ENCODE data around the gene NR5A1.

Gene NR5A1

DNA sequence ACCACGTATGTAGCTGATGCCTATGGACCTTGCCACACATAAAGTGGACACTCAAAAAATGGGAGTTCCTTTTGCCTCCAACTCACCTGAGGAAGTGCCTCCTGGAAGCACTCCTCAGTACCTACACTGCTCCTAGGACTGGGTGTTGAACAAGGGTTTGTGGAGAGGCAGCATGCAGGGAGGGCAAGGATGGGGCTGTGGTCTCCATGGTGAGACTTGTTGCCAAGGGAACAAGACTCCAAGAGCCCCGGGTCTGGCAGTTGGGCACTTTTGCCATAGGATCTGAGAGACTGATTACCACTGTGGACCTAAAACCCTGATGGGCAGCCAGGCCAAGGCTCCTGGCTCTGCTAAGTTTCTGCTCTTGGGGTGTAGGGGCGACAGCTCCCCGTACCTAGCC lies 6.9 kb upstream of the NR5A1 start:
- no peak for DNase-seq (ENCODE audit: low spot score)

DNA sequence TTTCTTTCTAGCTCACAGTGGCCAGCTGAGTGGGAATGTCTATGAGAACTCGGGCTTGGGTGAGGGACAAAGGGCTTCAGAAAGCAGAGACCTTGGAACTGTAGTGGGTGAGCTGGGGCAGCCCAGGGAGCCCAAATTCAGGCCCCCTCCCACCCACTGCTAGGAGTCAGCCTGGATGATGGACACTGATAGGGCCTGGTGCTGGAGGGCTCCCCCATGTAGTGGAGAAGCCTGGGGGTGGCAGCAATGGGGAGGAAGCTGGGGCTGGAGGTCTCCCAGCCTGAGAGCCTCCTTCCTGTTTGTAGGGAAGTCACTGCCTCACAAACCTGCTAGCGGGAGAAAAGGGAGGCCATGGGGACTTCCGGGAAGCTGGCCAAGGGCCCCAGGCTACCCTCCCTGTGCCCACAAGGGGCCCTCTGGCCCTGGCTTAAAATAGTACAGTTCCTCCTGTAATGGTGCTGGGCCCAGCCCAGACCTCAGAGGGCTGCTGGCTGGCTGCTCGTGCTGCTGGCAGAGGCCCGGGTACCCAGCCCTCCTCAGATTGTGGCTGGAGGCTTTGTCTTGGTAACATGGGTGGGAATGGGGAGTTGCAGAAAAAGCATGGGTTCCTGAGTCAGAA lies 6.3 kb upstream of the NR5A1 start:
- DNase-seq (ENCODE audit: low spot score), result no peak

GRCh38 chr9:124512806-124513204 lies 5.6 kb upstream of the NR5A1 start:
- DNase-seq (ENCODE audit: low spot score), result no peak

DNA sequence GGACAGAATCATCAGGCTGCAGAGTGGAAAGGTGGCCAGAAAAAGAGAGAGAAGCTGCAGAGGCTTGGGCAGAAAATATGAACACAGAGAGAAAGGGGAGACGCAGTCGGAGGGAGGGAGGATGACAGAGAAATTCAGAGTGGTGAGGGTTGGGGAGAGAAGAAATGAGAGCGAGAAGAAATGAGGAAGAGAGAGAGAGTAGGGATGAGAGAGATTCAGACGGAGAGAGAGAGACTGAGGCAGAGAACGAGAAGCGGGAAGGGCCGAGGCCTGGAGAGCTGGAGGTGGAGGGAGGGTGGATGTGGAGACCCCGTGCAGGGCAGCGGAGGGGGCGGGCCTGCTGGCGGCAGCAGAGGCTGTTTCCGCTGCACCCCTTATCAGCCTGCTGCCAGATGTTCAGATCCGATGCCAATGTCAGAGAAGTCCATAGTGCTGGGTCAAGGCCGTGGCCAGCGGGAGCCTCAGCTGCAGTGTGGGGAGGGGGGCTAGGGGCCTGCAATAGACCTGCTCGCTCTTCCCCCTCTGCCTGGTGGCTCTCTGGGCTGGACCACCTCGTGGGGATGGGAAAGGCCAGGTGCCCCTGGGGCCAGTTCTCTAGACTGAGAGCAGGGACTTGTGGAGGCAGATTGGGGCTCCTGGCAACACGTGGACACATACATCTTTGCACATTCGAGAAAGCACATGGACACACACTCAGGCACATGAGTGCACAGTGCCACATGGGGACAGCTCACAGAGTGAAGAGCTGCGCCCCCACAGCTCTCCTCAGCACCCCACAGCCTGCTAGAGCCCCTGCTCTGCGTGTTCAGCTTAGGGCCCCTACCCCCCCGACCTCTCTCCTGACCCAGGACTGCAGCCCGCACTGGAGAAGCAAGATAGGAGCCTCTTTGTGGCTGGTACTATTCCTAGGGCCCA lies 4.9 kb upstream of the NR5A1 start:
- no peak for DNase-seq (ENCODE audit: low spot score)

DNA sequence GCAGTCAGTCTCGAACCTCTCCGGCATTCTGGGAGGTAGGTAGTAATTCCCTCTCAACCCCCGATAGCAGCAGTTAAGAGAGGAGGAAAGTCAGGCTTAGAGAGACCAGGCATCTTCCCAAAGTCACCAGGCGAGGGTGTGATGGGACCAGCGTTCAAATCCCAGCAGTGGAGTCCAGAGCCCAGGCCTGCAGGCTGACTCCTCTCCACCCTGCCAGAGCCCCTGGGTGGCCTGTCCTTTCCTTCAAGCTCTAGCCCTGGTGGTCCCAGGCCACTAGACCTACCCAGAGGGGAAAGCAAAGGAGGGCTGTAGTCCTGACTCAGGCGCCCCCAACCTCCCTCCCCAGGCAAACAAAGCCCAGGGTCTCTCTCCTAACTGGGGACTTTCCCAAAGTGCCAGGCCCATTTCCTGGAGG lies 4.2 kb upstream of the NR5A1 start:
- no peak for DNase-seq (ENCODE audit: low spot score)

DNA sequence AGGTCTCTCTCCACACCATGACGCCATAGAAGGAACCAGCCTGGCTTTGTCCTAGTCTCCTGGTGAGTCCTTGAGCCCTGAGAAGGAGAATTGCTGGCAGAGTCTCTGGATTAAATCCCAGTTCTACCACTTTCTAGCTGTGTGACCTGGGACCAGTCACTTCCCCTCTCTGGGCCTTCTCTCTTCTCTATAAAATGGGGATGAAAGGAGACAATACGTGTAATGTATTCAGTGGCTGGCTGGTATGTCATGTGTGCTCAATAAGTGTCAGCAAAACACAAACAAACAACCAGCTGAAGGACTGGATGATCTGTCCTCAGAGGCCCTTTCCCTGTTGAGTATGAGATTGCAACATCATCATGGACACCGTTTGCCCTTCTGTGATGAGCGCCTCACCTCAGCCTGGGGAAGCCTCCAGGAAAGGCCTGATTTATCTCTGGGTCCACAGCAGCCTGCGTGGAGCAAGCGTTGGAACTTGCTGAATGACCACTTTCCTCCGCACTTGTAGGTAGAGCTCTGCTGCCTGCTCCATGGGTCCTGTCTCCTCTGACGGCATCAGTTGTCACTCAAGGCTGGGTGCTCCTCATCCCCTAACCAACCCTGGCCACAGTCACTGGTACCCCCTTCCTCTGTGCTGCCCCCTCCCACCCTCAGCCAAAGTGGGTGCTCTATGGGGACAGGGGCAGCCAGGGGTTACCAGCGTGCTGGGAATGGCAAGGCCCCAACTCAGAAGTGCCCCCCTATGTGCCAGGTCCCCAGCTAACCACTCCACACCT lies 3.6 kb upstream of the NR5A1 start:
- no peak for DNase-seq (ENCODE audit: low spot score)

DNA sequence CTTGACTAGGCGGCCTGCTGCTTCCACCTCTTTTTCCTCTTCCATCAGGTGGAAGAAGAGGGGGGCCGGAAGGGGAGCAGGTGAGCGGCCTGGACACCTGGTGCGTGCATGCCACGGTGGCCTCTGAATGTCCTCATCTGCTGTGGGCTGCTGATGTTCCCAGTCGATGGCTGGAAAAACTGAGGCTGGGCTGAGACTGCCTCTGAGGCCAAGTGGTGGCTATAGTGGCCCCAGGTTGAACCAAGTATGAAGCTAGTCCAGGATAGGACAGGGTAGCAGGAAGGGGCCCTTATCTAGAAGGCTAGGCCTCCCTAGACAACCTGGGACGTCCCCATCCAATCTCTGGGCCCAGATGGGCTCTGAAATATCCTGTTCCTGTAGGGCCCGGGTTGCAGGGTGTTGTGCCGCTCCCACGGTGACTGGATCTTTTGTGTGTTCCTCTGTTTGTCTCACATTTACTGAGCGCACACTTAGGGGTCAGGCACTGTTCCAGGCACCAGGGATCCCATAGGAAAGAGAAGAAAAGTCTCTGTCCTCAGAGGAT lies 753 bp upstream of the NR5A1 start:
- no peak for DNase-seq (ENCODE audit: low spot score)

- no peak for DNase-seq (ENCODE audit: low spot score)
Measured at GRCh38 chr9:124506433-124506832, 766 bp downstream of the NR5A1 start.

DNA sequence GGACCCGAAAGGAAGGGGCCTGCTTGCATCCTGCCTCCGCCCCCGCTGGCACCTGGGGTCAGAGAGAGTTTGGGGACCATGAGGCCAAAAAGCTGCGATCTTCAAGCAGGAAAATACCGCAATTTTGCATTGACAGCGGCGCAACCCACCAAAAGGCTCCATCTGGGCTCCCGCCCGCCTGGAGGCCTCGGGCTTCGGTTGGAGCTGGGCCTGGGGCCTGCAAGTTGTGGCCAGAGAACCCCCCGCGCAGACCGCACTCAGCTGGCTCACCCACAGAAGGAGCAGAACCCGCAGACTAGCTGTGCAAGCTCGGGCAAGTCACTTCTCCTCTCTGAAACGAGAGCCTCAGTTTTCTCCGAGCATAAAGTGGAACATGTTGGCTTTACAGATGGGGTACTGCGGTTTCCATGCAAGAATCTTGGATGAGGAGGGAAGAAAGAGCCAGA lies 1.3 kb downstream of the NR5A1 start:
- DNase-seq (ENCODE audit: low spot score), result no peak

- DNase-seq (ENCODE audit: low spot score), result no peak
Measured at GRCh38 chr9:124505006-124505900, 1.9 kb downstream of the NR5A1 start.

DNA sequence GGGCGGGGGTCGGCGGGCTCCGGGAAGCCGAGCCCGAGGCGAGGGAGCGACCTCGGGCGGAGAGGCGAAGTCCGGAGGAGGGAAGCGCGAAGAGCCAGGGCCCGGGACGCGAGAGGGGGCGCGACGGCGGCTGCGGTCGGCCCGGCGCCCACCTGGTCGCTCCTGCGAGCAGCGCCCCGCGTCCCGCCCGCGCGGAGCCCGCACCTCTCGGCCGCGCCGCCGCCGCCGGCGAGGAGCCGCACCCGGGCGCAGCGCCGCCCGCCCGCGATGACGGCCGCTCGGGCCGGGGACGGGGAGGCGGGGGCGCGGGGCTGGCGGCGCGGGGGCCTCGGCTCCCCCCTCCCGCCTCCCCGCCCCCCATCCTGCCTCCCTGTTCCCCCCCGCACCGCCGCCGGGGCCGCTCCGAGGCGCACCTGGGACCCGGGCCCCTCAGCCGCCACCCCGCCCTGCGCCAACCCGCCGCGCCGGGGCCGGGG lies 2.6 kb downstream of the NR5A1 start:
- DNase-seq (ENCODE audit: low spot score), result no peak

DNA sequence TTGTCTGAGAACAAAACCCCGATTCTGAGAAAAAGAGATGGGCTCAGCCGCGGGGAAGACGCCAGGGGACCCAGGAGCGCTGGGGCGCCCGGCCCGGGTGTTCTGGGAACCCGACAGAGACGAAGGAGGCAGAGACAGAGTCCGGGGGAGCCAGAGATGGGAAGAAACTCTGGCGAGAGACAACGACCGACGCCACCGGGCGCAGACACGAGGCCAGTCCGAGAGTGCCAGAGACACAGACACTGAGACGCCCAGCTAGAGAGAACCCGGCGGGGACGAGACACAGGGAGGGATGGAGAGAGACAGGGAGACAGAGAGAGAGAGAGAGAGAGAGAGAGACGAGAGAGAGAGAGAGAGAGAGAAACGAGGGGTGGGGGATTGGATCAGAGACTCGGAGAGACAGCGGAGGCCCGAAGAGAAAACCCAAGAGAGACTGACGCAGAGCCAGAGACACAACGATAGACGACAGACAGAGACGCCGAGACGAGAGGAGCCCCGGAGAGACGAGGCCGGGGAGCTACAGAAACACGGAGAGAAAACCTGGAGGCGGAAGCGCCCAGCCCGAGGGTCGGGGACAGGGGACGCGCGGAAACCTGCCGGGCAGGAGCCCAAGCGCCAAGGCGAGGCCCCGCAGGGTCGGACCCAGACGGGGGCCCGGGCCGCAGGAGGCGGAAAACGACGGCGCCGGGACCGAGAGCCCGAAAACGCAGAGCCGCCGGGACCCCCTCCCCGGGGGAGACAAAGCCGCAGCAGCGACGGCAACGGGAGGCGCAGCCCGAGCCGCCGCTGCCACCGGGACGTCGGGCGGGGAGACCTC lies 3.3 kb downstream of the NR5A1 start:
- no peak for DNase-seq (ENCODE audit: low spot score)

DNA sequence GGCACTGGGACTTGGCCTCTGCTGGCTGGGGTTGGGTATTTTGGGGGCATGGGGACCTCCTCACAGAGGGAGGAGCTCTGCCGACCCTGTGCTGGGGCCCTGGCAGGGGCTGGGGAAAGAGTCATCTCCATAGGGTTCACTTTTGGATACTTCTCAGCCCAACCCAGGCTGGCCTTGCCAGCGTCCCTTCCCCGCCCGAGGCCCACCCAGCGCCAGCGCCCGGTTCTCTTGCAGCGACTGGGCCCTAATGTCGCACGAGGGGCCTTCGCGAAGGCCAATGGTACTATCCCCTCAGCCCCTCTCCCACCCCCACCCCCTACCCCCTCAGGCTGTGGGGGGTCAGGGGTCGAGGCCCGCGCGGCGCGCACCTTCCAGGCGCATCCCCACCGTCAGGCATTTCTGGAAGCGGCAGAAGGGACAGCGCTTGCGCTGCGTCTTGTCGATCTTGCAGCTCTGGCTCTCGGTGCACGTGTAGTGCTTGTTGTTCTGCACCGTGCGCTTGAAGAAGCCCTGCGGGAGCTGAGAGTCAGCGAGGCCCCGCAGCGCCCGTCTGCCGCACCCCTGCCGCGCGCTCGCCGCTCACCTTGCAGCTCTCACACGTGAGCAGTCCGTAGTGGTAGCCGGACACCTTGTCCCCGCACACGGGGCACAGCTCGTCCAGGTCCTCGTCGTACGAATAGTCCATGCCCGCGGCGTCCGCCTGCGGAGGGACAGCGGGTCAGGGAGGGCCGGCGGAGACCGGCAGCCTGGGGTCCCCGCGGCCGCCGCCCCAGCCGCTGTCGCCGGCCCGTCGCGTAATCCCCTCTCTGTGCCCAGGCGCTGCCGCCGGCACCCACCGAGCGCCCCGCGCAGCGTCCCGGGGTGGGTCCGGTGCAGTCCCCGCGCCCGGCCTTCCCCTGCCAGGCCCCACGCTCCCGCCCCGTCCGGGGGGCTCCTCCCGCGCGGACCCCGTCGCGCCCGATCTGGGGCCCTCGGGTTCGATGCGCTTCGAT lies 4.2 kb downstream of the NR5A1 start:
- DNase-seq (ENCODE audit: low spot score), result no peak

DNA sequence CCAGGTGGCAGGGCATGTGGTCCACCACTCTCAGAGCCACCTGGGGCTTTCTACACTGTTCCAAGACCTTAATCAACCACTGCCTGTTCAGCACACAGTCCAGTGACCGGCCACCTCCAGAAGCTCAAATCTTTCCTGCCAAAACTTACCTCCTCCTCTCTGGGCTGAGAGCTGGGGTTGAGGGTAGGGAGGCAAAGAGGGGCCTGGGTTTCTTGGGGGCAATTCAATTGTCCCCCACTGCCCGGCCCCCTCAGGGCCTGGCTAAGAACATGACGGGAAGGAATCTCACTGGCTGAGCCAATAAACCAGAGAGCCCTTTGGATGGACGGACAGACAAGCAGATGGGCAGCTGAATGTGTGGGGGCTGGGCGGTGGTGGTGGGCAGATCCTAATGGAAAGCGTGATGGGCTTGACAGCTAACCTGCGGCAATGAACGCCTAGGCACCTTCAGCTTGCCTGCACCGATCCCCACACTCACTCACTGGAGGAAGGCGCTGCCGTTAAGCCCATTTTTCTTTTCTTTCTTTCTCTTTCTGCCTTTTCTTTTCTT lies 5.4 kb downstream of the NR5A1 start:
- DNase-seq (ENCODE audit: low spot score), result no peak

DNA sequence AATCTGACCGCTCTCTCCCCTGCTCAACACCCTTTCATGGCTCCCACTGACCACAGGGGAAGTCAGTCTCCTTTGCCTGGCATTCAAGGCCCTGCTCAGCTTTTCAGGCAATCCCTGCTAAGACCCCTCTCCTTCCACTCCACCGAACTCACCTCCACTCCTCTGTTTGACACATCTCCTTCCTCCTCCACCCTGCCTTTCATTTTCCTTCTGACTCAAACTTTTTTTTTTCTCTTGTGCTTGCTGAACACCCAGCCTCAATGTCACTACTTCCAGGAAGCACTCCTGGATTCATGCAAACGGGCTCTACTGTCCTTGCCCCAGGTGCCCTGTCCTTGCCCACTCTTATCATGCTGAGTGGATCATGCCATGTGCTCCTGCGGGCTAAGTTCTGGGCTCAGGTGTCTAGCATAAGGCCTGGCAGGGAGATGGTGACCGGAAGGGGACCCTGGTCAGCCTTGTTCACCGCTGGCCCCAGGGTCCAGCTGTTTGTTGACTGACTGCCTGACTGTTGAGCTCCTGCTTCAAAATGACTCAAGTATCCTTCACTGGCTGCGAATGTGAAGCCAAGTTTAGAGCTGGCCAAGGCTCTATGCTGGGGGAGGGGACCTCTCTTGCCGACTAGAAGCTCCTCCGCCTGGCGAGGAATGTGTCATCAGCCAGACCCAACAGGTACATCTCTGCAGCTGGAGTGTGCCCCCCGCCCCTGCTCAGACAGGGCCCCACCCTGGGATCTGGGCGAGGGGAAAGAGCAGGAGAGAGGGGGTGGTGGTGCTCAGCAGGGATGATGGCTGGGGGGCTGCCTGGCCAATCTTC lies 6.2 kb downstream of the NR5A1 start:
- DNase-seq (ENCODE audit: low spot score), result no peak

- no peak for DNase-seq (ENCODE audit: low spot score)
Measured at GRCh38 chr9:124500028-124500795, 7.0 kb downstream of the NR5A1 start.

DNA sequence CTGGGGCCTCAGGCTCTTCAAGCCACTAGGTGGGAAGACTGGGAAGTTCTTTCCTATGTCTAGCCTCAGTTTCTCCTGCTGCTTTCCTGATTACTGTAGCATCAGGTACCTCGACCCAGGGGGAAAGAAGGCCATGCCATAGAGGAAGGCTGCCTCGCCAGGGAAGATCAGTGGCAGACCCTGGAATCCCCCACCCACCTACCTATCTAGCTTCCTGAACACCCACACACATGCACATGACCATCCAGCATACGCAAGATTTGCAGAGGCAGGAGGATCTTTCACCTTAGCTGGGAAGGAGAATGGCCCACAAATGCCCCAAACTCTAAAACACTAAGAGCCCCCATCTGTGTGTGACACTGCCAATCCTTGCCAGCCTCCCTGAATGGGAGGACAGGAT lies 8.0 kb downstream of the NR5A1 start:
- DNase-seq (ENCODE audit: low spot score), result no peak
